Fibroblast of lung (primary cell): ENCODE data around the gene C12orf56.

Source experiments
- EZH2 ChIP-seq: IDR thresholded peaks from 2 replicates; pipeline ENCODE4 v1.5.1; 2012; ENCODE audit warnings: low read length, control low read depth, mild to moderate bottlenecking; ENCODE audit errors: missing control alignments
- TF ChIP-seq, protein P1 (sequence below), 2 donors: IDR thresholded peaks in 1 of 2; conservative IDR thresholded peaks in 1 of 2; 1 replicate in 1 of 2; 2 replicates in 1 of 2; pipeline ENCODE4 v1.5.1; 2011 to 2012; ENCODE audit warnings: low read length in 2 of 2, control low read depth in 1 of 2, inconsistent platforms in 1 of 2, low read depth in 1 of 2, mild to moderate bottlenecking in 1 of 2

DNA sequence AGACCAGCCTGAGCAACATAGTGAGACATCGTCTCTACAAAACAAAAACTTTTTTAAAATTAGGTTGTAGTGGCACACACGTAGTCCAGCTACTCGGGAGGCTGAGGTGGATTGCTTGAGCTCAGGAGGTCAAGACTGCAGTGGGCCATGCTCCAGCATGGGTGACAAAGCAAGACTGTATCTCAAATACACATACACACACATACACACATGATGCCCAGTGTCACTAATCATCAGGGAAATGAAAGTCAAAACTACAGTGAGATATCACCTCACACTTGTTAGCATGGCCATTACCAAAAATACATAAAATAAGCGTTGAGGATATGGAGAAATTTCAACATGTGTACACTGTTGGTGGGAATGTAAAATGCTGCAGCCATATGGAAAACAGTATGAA lies 135.3 kb downstream of the C12orf56 start:
- TF ChIP-seq, protein P1, sequence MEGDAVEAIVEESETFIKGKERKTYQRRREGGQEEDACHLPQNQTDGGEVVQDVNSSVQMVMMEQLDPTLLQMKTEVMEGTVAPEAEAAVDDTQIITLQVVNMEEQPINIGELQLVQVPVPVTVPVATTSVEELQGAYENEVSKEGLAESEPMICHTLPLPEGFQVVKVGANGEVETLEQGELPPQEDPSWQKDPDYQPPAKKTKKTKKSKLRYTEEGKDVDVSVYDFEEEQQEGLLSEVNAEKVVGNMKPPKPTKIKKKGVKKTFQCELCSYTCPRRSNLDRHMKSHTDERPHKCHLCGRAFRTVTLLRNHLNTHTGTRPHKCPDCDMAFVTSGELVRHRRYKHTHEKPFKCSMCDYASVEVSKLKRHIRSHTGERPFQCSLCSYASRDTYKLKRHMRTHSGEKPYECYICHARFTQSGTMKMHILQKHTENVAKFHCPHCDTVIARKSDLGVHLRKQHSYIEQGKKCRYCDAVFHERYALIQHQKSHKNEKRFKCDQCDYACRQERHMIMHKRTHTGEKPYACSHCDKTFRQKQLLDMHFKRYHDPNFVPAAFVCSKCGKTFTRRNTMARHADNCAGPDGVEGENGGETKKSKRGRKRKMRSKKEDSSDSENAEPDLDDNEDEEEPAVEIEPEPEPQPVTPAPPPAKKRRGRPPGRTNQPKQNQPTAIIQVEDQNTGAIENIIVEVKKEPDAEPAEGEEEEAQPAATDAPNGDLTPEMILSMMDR (conservative IDR thresholded peaks at IDR 0.05 in 1 of 2, IDR thresholded peaks at IDR 0.05 in 1 of 2; ENCODE audit: low read depth in 1 of 2, low read length in 2 of 2) = no peak
- no peak for TF ChIP-seq EZH2
